GM12878 (cell line): ENCODE results near the gene IFT25. TPM values are rescaled to one million over a fixed set of nuclear protein-coding genes. Genes with fewer than 3 reads are reported as not detected.

Source experiments
- CREB1 ChIP-seq: IDR thresholded peaks from 2 replicates; pipeline ENCODE4 v1.6.1; 2012; ENCODE audit warnings: low read depth, mild to moderate bottlenecking, inconsistent platforms
- EGR1 ChIP-seq, 2 experiments: IDR thresholded peaks; 1 replicate in 1 of 2; 2 replicates in 1 of 2; pipeline ENCODE4 v1.6.1; 2011 to 2012; ENCODE audit warnings: low read depth in 2 of 2, low read length in 2 of 2, borderline replicate concordance in 1 of 2, mild to moderate bottlenecking in 1 of 2, moderate library complexity in 1 of 2
- NBN ChIP-seq: fragments of 450-650 bp; IDR thresholded peaks from 2 replicates; pipeline ENCODE4 v1.6.1; 2016
- NR2F1 ChIP-seq: fragments of 450-650 bp; conservative IDR thresholded peaks from 2 replicates; pipeline ENCODE4 v1.6.1; 2017; ENCODE audit warnings: mild to moderate bottlenecking
- PML ChIP-seq: IDR thresholded peaks from 2 replicates; pipeline ENCODE4 v1.6.1; 2012; ENCODE audit warnings: low read length, inconsistent platforms
- POLR2AphosphoS5 ChIP-seq: IDR thresholded peaks from 2 replicates; pipeline ENCODE4 v1.6.1; 2011; ENCODE audit warnings: mild to moderate bottlenecking, low read length, inconsistent platforms
- RUNX3 ChIP-seq: IDR thresholded peaks from 2 replicates; pipeline ENCODE4 v1.6.1; 2012; ENCODE audit warnings: low read length, inconsistent platforms
- SMAD1 ChIP-seq: fragments of 450-650 bp; IDR thresholded peaks from 2 replicates; pipeline ENCODE4 v1.6.1; 2018; ENCODE audit warnings: mild to moderate bottlenecking, low read depth; ENCODE audit not compliant: partially characterized antibody
- TAF1 ChIP-seq: IDR thresholded peaks from 2 replicates; pipeline ENCODE4 v1.6.1; 2011; ENCODE audit warnings: mild to moderate bottlenecking, low read depth, low read length, borderline replicate concordance
- TCF3 ChIP-seq: IDR thresholded peaks from 2 replicates; pipeline ENCODE4 v1.6.1; 2012; ENCODE audit warnings: low read depth, mild to moderate bottlenecking, low read length, borderline replicate concordance; ENCODE audit not compliant: insufficient read depth
- ZNF207 ChIP-seq: fragments of 450-650 bp; IDR thresholded peaks from 2 replicates; pipeline ENCODE4 v1.6.1; 2014; ENCODE audit warnings: antibody characterized with exemption, mild to moderate bottlenecking, borderline replicate concordance
- polyA plus RNA-seq, 11 experiments: library from polyadenylated mRNA; depleted of rRNA in 4 of 11; unstranded in 6 of 11; stranded (reverse) in 5 of 11; fragments of >200 nt; fragmentation: Nextera tagmentation in 4 of 11; fragmentation: Illumina TruSeq in 1 of 11; extraction: Ambion mirVana in 4 of 11; extraction: Trizol in 1 of 11; gene quantifications; 1 replicate in 1 of 11; 2 replicates in 10 of 11; pipeline versions ENCODE4 v1.2.1 to v1.2.3, GENCODE V29; 2011 to 2016; ENCODE audit warnings: inconsistent platforms in 2 of 11, missing spikeins in 2 of 11, low read depth in 1 of 11
- total RNA-seq, 4 experiments: library from RNA; depleted of rRNA in 3 of 4; stranded (reverse); fragments of >200 nt in 3 of 4; fragmentation: Illumina TruSeq in 1 of 4; extraction: Trizol in 1 of 4; gene quantifications; 2 replicates each; pipeline versions ENCODE4 v1.2.1 to v1.2.3, GENCODE V29; 2013 to 2021
- TF ChIP-seq, protein P1 (sequence below): fragments of 450-650 bp; IDR thresholded peaks from 2 replicates; pipeline ENCODE4 v1.6.1; 2017; ENCODE audit warnings: mild to moderate bottlenecking, low read depth, inconsistent platforms; ENCODE audit not compliant: poor library complexity, severe bottlenecking
- TF ChIP-seq, protein P2 (sequence below): fragments of 450-650 bp; IDR thresholded peaks from 2 replicates; pipeline ENCODE4 v1.6.1; 2016; ENCODE audit warnings: mild to moderate bottlenecking, moderate library complexity, borderline replicate concordance

IFT25 gene
- total and polyA plus RNA-seq, 10 of the 15 experiments (the other 5 are each of a cell fraction or from before 2014, with no cell fraction given): 55.7 to 242 (median 131) TPM

DNA sequence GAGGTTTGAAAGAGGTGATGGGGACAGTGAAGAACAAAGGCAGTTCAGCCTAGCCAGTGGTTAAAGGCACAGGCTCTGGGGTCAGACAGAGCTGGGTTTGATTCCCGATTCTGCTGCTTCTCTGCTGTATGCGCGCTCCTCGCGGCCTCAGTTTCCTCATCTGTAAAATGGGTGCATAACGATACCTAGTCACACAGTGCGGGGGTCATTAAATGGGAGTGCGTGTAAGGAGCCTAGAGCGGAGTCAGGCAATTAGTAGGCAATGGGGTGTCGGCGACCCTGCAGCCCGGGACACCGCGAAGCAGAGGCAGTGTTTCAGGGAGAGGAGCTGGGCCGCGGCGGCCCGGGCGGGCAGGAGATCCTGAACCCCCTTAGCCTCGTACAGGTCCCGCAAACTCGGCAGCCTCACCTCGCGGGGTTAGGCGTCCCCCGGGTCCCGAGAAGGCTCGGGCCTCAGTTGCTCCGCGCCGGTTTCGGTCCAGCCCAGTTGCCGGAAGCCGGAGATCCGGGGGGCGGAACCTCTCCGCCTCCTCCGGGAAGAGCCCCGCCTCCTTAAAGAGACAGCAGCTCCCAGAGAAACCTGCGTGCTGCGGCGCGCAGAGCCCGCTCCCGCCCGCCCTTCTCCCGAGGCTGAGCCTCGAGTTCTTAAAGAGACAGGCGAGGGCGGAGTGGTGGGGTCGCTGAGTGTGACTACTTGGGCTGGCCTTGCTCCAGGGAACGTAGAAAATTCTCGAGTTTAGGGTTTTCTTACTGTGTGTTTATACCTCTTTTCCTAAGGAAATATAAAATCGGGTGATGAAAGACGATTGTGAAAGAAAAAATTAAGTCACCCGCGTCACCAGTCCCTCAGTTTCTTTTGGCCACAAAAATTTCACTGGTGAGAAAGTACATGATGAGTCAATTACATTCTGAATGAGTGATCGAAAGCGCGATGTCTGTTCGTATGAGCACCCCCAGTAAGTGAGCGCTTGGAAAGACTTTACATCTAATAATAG lies 55.9 kb downstream of the IFT25 start, which contains the start of gene YIPF1 (continued):
- peak; percentile 63; the same call in 1 of the 2 replicates for TF ChIP-seq CREB1
- TF ChIP-seq NBN: peak; percentile 66; the same call in 1 of the 2 replicates
- TF ChIP-seq PML: 0 out of 2 replicates have a peak, but pooled peaks have one; percentile 21
- peak in 1 of 2 experiments; percentile 51; a peak in 1 of 3 replicates for TF ChIP-seq EGR1 (IDR thresholded peaks at IDR 0.05; ENCODE audit: borderline replicate concordance in 1 of 2, low read depth in 2 of 2, low read length in 2 of 2)
- 0 out of 2 replicates have a peak, but pooled peaks have one; percentile 36 for TF ChIP-seq POLR2AphosphoS5
- TF ChIP-seq, protein P1, sequence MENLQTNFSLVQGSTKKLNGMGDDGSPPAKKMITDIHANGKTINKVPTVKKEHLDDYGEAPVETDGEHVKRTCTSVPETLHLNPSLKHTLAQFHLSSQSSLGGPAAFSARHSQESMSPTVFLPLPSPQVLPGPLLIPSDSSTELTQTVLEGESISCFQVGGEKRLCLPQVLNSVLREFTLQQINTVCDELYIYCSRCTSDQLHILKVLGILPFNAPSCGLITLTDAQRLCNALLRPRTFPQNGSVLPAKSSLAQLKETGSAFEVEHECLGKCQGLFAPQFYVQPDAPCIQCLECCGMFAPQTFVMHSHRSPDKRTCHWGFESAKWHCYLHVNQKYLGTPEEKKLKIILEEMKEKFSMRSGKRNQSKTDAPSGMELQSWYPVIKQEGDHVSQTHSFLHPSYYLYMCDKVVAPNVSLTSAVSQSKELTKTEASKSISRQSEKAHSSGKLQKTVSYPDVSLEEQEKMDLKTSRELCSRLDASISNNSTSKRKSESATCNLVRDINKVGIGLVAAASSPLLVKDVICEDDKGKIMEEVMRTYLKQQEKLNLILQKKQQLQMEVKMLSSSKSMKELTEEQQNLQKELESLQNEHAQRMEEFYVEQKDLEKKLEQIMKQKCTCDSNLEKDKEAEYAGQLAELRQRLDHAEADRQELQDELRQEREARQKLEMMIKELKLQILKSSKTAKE: peak; percentile 27
- 0 out of 2 replicates have a peak, but pooled peaks have one; percentile 55 for TF ChIP-seq ZNF207
- 0 out of 2 replicates have a peak, but pooled peaks have one; percentile 18 for TF ChIP-seq NR2F1
- no peak for TF ChIP-seq SMAD1
- 0 out of 2 replicates have a peak, but pooled peaks have one; percentile 48 for TF ChIP-seq TCF3
- peak; percentile 45 for TF ChIP-seq RUNX3
- TF ChIP-seq, protein P2, sequence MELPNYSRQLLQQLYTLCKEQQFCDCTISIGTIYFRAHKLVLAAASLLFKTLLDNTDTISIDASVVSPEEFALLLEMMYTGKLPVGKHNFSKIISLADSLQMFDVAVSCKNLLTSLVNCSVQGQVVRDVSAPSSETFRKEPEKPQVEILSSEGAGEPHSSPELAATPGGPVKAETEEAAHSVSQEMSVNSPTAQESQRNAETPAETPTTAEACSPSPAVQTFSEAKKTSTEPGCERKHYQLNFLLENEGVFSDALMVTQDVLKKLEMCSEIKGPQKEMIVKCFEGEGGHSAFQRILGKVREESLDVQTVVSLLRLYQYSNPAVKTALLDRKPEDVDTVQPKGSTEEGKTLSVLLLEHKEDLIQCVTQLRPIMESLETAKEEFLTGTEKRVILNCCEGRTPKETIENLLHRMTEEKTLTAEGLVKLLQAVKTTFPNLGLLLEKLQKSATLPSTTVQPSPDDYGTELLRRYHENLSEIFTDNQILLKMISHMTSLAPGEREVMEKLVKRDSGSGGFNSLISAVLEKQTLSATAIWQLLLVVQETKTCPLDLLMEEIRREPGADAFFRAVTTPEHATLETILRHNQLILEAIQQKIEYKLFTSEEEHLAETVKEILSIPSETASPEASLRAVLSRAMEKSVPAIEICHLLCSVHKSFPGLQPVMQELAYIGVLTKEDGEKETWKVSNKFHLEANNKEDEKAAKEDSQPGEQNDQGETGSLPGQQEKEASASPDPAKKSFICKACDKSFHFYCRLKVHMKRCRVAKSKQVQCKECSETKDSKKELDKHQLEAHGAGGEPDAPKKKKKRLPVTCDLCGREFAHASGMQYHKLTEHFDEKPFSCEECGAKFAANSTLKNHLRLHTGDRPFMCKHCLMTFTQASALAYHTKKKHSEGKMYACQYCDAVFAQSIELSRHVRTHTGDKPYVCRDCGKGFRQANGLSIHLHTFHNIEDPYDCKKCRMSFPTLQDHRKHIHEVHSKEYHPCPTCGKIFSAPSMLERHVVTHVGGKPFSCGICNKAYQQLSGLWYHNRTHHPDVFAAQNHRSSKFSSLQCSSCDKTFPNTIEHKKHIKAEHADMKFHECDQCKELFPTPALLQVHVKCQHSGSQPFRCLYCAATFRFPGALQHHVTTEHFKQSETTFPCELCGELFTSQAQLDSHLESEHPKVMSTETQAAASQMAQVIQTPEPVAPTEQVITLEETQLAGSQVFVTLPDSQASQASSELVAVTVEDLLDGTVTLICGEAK: peak; percentile 67; the same call in 1 of the 2 replicates
- 0 out of 2 replicates have a peak, but pooled peaks have one; percentile 48 for TF ChIP-seq TAF1
